Gastrocnemius medialis (tissue), 4 donors: Measurements from ENCODE around the gene TGM3.

Experiments used
- CTCF ChIP-seq, 5 experiments: fragments of 450-650 bp in 3 of 5; fragments of 200-600 bp in 2 of 5; sonication (generic) in 2 of 5; IDR thresholded peaks in 4 of 5; conservative IDR thresholded peaks in 1 of 5; 1 replicate in 4 of 5; 2 replicates in 1 of 5; pipeline ENCODE4 v1.5.1; 2016 to 2019; ENCODE audit warnings: antibody characterized with exemption in 5 of 5, mild to moderate bottlenecking in 3 of 5, moderate library complexity in 3 of 5
- POLR2A ChIP-seq, 2 donors: fragments of 450-650 bp; IDR thresholded peaks; one replicate each; pipeline ENCODE4 v1.6.1; 2017; ENCODE audit warnings: antibody characterized with exemption in 2 of 2, mild to moderate bottlenecking in 2 of 2, moderate library complexity in 2 of 2

- TF ChIP-seq CTCF (IDR thresholded peaks at IDR 0.05 in 4 of 5, conservative IDR thresholded peaks at IDR 0.05 in 1 of 5) (no peak), POLR2A (IDR thresholded peaks at IDR 0.05) (no peak)
Observed at GRCh38 chr20:2285193-2285592, 10.6 kb upstream of the TGM3 start.
